Activated naive CD8-positive, alpha-beta T cell treated with anti-CD3 and anti-CD28 coated beads, Interleukin-2, amount 10 ng/mL, durations not matched to agents 7 days and 5 days (primary cell): ENCODE results near the gene RTTN. TPM values are rescaled to one million over a fixed set of nuclear protein-coding genes. Genes with fewer than 3 reads are reported as not detected.
"Not testable (repeated sequence)": the region's sequence is repeated elsewhere in the genome, so short reads cannot be mapped to it uniquely, and the experiment has no call there.

Experiments
- ATAC-seq: fragments of 150-1000 bp; cut with Tn5 transposase; one replicate; pipeline ENCODE4 v1.10.0; 2021; ENCODE audit warnings: low read depth, moderate library complexity
- POLR2A ChIA-PET: fragments of 350-600 bp; sonication (Branson Sonifier 250); formaldehyde crosslinking; loops from one replicate; lab custom pipeline; 2021; ENCODE audit warnings: antibody characterized with exemption; lab: Charles Lee
- DNase-seq: peaks from one replicate; pipeline ENCODE4 v3.0.0; 2021
- H3K27ac Mint-ChIP-seq: one replicate; pipeline ENCODE4 v1.8.0; 2022; ENCODE audit warnings: mild to moderate bottlenecking, mixed read lengths
- H3K27me3 Mint-ChIP-seq: one replicate; pipeline ENCODE4 v1.8.0; 2022; ENCODE audit warnings: mild to moderate bottlenecking, moderate library complexity, mixed read lengths
- H3K36me3 Mint-ChIP-seq: one replicate; pipeline ENCODE4 v1.8.0; 2021; ENCODE audit warnings: mild to moderate bottlenecking, mixed read lengths
- H3K4me1 Mint-ChIP-seq: one replicate; pipeline ENCODE4 v1.8.0; 2021; ENCODE audit warnings: mixed read lengths
- H3K4me3 Mint-ChIP-seq: one replicate; pipeline ENCODE4 v1.8.0; 2022; ENCODE audit warnings: mild to moderate bottlenecking, moderate library complexity, mixed read lengths
- H3K9me3 Mint-ChIP-seq: one replicate; pipeline ENCODE4 v1.8.0; 2021; ENCODE audit warnings: mixed read lengths
- total RNA-seq, 2 experiments: library from RNA; stranded (reverse); gene quantifications; one replicate each; pipeline ENCODE4 v1.2.3, GENCODE V29; 2021

The RTTN gene
- total RNA-seq, 2 experiments from 2014 or later = 32.5 to 32.8 TPM

GRCh38 chr18:70126832-70127231, 78.7 kb downstream of the RTTN start:
- no peak for ATAC-seq
- Mint-ChIP-seq H3K4me3 (no peak overlapping the region), H3K9me3 (peaks cover 2% of the 10 kb centered on the region), H3K27me3 (no peaks in the 10 kb centered on the region), H3K27ac (no peak overlapping the region), H3K4me1 (peaks cover 4% of the 10 kb centered on the region), H3K36me3 (peaks cover 24% of the 10 kb centered on the region)
- POLR2A ChIA-PET = no interaction called here
- no peak for DNase-seq

- no peaks in the 10 kb centered on the region for H3K4me1 Mint-ChIP-seq
- H3K9me3 Mint-ChIP-seq = peaks cover 2% of the 10 kb centered on the region
- H3K27ac Mint-ChIP-seq = no peak overlapping the region
- POLR2A ChIA-PET = no interaction called here
- no peak for DNase-seq
- H3K27me3 Mint-ChIP-seq = no peaks in the 10 kb centered on the region
- ATAC-seq = no peak
- no peak overlapping the region for H3K4me3 Mint-ChIP-seq
- peaks cover 13% of the 10 kb centered on the region for H3K36me3 Mint-ChIP-seq
These were observed 81.3 kb downstream of the RTTN start for GRCh38 chr18:70124139-70124538.

- Mint-ChIP-seq H3K4me3 (no peak overlapping the region), H3K27me3 (no peaks in the 10 kb centered on the region), H3K4me1 (no peaks in the 10 kb centered on the region), H3K9me3 (peaks cover 2% of the 10 kb centered on the region), H3K27ac (no peak overlapping the region), H3K36me3 (peaks cover 23% of the 10 kb centered on the region)
- ATAC-seq (no peak), DNase-seq (no peak)
- POLR2A ChIA-PET = no interaction called here
These were observed 83.6 kb downstream of the RTTN start for GRCh38 chr18:70121842-70122241.

- H3K36me3 Mint-ChIP-seq = peaks cover 33% of the 10 kb centered on the region
These were observed 88.5 kb downstream of the RTTN start for GRCh38 chr18:70116949-70117348.

GRCh38 chr18:70113511-70113910, 92.0 kb downstream of the RTTN start:
- DNase-seq (no peak), ATAC-seq (no peak)
- POLR2A ChIA-PET = no interaction called here
- Mint-ChIP-seq H3K27ac (no peak overlapping the region), H3K4me1 (no peaks in the 10 kb centered on the region), H3K9me3 (no peaks in the 10 kb centered on the region), H3K4me3 (no peak overlapping the region), H3K27me3 (no peaks in the 10 kb centered on the region), H3K36me3 (peaks cover 38% of the 10 kb centered on the region)

More at GRCh38 chr18:70116949-70117348, 88.5 kb downstream of the RTTN start:
- H3K4me3 Mint-ChIP-seq = no peak overlapping the region
- no peaks in the 10 kb centered on the region for H3K27me3 Mint-ChIP-seq
- ATAC-seq = no peak
- peaks cover 2% of the 10 kb centered on the region for H3K9me3 Mint-ChIP-seq
- POLR2A ChIA-PET = no interaction called here
- H3K27ac Mint-ChIP-seq = no peak overlapping the region
- H3K4me1 Mint-ChIP-seq = no peaks in the 10 kb centered on the region
- DNase-seq = no peak

- DNase-seq (no peak), ATAC-seq (no peak)
- Mint-ChIP-seq H3K9me3 (no peaks in the 10 kb centered on the region), H3K36me3 (peaks cover 32% of the 10 kb centered on the region), H3K27ac (no peak overlapping the region), H3K4me1 (no peaks in the 10 kb centered on the region), H3K4me3 (no peak overlapping the region), H3K27me3 (no peaks in the 10 kb centered on the region)
- POLR2A ChIA-PET = no interaction called here
These were observed 94.8 kb downstream of the RTTN start for GRCh38 chr18:70110678-70111077.

- no peaks in the 10 kb centered on the region for H3K27me3 Mint-ChIP-seq
- no peak overlapping the region for H3K4me3 Mint-ChIP-seq
- POLR2A ChIA-PET = no interaction called here
- H3K27ac Mint-ChIP-seq = no peak overlapping the region
- peaks cover 8% of the 10 kb centered on the region for H3K9me3 Mint-ChIP-seq
- no peaks in the 10 kb centered on the region for H3K4me1 Mint-ChIP-seq
- ATAC-seq (no peak), DNase-seq (no peak)
- H3K36me3 Mint-ChIP-seq = peaks cover 48% of the 10 kb centered on the region
These were observed 98.4 kb downstream of the RTTN start for GRCh38 chr18:70107091-70107490.

- peaks cover 18% of the 10 kb centered on the region for H3K9me3 Mint-ChIP-seq
- H3K4me1 Mint-ChIP-seq, ATAC-seq, H3K27ac Mint-ChIP-seq, DNase-seq, H3K4me3 Mint-ChIP-seq, H3K27me3 Mint-ChIP-seq, POLR2A ChIA-PET: not testable (repeated sequence)
- H3K36me3 Mint-ChIP-seq = peaks cover 60% of the 10 kb centered on the region
These were observed 102.6 kb downstream of the RTTN start for GRCh38 chr18:70102854-70103253.

- no peaks in the 10 kb centered on the region for H3K27me3 Mint-ChIP-seq
- DNase-seq = no peak
- H3K4me3 Mint-ChIP-seq = no peak overlapping the region
- H3K9me3 Mint-ChIP-seq = no peaks in the 10 kb centered on the region
- H3K27ac Mint-ChIP-seq = no peak overlapping the region
- POLR2A ChIA-PET = no interaction called here
- H3K4me1 Mint-ChIP-seq = no peaks in the 10 kb centered on the region
- ATAC-seq = no peak
- peaks cover 10% of the 10 kb centered on the region for H3K36me3 Mint-ChIP-seq
These were observed 115.6 kb downstream of the RTTN start for GRCh38 chr18:70089858-70090257.

GRCh38 chr18:70086085-70086484, 119.4 kb downstream of the RTTN start:
- no peak for ATAC-seq
- H3K36me3 Mint-ChIP-seq = peaks cover 10% of the 10 kb centered on the region
- H3K4me1 Mint-ChIP-seq = no peaks in the 10 kb centered on the region
- no peaks in the 10 kb centered on the region for H3K9me3 Mint-ChIP-seq
- POLR2A ChIA-PET = no interaction called here
- no peaks in the 10 kb centered on the region for H3K27me3 Mint-ChIP-seq
- no peak overlapping the region for H3K4me3 Mint-ChIP-seq
- no peak overlapping the region for H3K27ac Mint-ChIP-seq
- no peak for DNase-seq

GRCh38 chr18:70085641-70086040, 119.8 kb downstream of the RTTN start:
- H3K4me3 Mint-ChIP-seq = no peak overlapping the region
- DNase-seq (no peak), ATAC-seq (no peak)
- POLR2A ChIA-PET = no interaction called here
- peaks cover 7% of the 10 kb centered on the region for H3K36me3 Mint-ChIP-seq
- H3K4me1 Mint-ChIP-seq = no peaks in the 10 kb centered on the region
- H3K27me3 Mint-ChIP-seq = no peaks in the 10 kb centered on the region
- no peaks in the 10 kb centered on the region for H3K9me3 Mint-ChIP-seq
- no peak overlapping the region for H3K27ac Mint-ChIP-seq

- ATAC-seq = no peak
- no peak for DNase-seq
- no peaks in the 10 kb centered on the region for H3K9me3 Mint-ChIP-seq
- H3K4me1 Mint-ChIP-seq = no peaks in the 10 kb centered on the region
- no peak overlapping the region for H3K27ac Mint-ChIP-seq
- no peak overlapping the region for H3K4me3 Mint-ChIP-seq
- peaks cover 17% of the 10 kb centered on the region for H3K36me3 Mint-ChIP-seq
- H3K27me3 Mint-ChIP-seq = no peaks in the 10 kb centered on the region
- POLR2A ChIA-PET = no interaction called here
These were observed 123.1 kb downstream of the RTTN start for GRCh38 chr18:70082430-70082829.

- H3K36me3 Mint-ChIP-seq = peaks cover 17% of the 10 kb centered on the region
- no peaks in the 10 kb centered on the region for H3K4me1 Mint-ChIP-seq
- no peak overlapping the region for H3K4me3 Mint-ChIP-seq
- no peak for DNase-seq
- no peaks in the 10 kb centered on the region for H3K27me3 Mint-ChIP-seq
- POLR2A ChIA-PET = interaction anchor here (0.5 kb wide), 1 partner anchor 123 kb away, joined by 3 read pairs; no protein-coding TSS in a partner anchor
- no peak for ATAC-seq
- no peak overlapping the region for H3K27ac Mint-ChIP-seq
- no peaks in the 10 kb centered on the region for H3K9me3 Mint-ChIP-seq
These were observed 127.4 kb downstream of the RTTN start for GRCh38 chr18:70078106-70078505.

GRCh38 chr18:70075906-70076305, 129.6 kb downstream of the RTTN start:
- ATAC-seq (no peak), DNase-seq (no peak)
- Mint-ChIP-seq H3K9me3 (no peaks in the 10 kb centered on the region), H3K4me1 (no peaks in the 10 kb centered on the region), H3K36me3 (peaks cover 15% of the 10 kb centered on the region), H3K27ac (no peak overlapping the region), H3K4me3 (no peak overlapping the region), H3K27me3 (no peaks in the 10 kb centered on the region)
- POLR2A ChIA-PET = no interaction called here

- Mint-ChIP-seq H3K27me3 (no peaks in the 10 kb centered on the region), H3K4me1 (peaks cover 3% of the 10 kb centered on the region), H3K9me3 (no peaks in the 10 kb centered on the region), H3K4me3 (no peak overlapping the region), H3K36me3 (peaks cover 13% of the 10 kb centered on the region), H3K27ac (no peak overlapping the region)
- ATAC-seq (no peak), DNase-seq (no peak)
- POLR2A ChIA-PET = no interaction called here
These were observed 131.4 kb downstream of the RTTN start for GRCh38 chr18:70074116-70074515.
